GM13976 (cell line): ENCODE data around the gene BPNT1.
"Not testable (repeated sequence)": the region's sequence is repeated elsewhere in the genome, so short reads cannot be mapped to it uniquely, and the experiment has no call there.

Source experiments
- DNase-seq: peaks from one replicate; pipeline ENCODE4 v3.0.0; 2012; ENCODE audit warnings: low spot score
- CTCF ChIP-seq: IDR thresholded peaks from 2 replicates; pipeline ENCODE4 v1.5.1; 2012; ENCODE audit warnings: borderline replicate concordance, mild to moderate bottlenecking; ENCODE audit not compliant: insufficient read depth; ENCODE audit errors: extremely low read depth, missing control alignments, control extremely low read depth
- in situ Hi-C: fragments of 300-500 bp; cut with MboI; formaldehyde crosslinking; loops from one replicate; pipeline ENCODE4 v1.12.0; 2022; ENCODE audit warnings: low sequenced_read_pairs, mixed read lengths, inconsistent platforms; ENCODE audit not compliant: unreplicated experiment

The BPNT1 gene

GRCh38 chr1:220099826-220100225 is 10.2 kb upstream of the BPNT1 start:
- in situ Hi-C loops = no loop called here
- DNase-seq = no peak
- no peak for TF ChIP-seq CTCF

- TF ChIP-seq CTCF = no peak
- DNase-seq = peak; percentile 95
- in situ Hi-C loops = no loop called here
Observed at GRCh38 chr1:220094016-220094911, 4.7 kb upstream of the BPNT1 start, which contains the start of gene IARS2. Gene IARS2, plus strand, starts transcription at chr1:220094132. Its CDS starts 85 bp downstream, at chr1:220094217.

GRCh38 chr1:220093361-220094015 is 3.9 kb upstream of the BPNT1 start:
- DNase-seq = no peak
- in situ Hi-C loops = no loop called here
- TF ChIP-seq CTCF = no peak

DNA sequence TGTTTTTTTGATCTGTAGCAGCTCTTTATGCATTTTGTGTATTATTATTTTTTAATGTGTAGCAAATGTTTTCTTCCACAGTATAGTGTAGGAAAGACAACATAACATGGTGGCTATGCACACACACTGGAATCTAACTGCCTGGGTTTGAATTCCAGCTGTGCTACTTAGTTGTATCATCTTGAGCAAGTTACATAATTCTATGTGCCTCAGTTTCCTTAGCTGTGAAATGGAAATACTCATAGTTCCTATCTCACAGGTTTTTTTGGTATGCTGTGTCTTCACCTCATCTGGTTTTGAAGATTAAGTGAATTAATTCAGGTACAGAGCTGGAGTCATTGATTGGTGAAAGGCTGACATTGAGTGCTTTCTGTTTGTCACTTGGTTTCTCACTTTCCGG is 3.1 kb upstream of the BPNT1 start:
- TF ChIP-seq CTCF = no peak
- in situ Hi-C loops = no loop called here
- DNase-seq = no peak

DNA sequence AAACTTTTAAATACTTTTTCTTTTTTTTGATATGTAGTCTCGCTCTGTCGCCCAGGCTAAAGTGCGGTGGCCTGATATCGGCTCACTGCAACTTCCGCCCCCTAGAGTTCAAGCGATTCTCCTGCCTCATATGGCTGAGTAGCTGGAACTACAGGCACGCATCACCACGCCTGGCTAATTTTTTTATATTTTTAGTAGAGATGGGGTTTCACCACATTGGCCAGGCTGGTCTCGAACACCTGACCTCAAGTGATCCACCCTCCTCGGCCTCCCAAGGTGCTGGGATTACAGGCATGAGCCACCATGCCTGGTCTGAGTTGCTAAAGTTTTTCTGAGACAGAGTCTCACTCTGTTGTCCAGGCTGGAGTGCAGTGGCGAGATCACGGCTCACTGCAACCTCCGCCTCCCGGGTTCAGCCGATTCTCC is 3.3 kb downstream of the BPNT1 start:
- in situ Hi-C loops = not testable (repeated sequence)
- TF ChIP-seq CTCF = peak; percentile 56
- peak; percentile 34 for DNase-seq

DNA sequence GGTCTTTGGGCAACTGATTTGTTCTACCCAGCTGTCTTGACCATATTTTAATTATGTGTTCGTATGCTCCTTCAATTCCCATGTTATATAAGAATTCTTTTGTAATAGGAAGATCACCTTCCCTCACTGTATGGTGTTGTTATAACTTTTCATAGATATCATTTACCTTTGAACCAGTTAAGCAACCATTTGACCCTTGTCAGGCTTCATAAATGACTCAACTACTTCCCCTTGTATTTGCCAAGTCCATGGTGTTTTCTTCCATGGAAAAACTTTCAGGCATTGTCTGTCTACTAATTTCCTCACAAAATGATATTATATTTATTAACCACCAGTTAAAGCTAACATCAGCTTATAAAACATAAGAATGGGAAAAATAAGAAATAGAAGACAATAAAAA is 5.1 kb downstream of the BPNT1 start:
- DNase-seq = no peak
- in situ Hi-C loops = no loop called here
- TF ChIP-seq CTCF = no peak
